SU-DHL-6 (cell line): ENCODE measurements around the gene UNK.

Experiments used
- CTCF ChIP-seq: fragments of 200-600 bp; sonication (generic); IDR thresholded peaks from one replicate; pipeline ENCODE4 v1.5.1; 2017; ENCODE audit warnings: antibody characterized with exemption, mild to moderate bottlenecking, low read length, moderate library complexity; ENCODE audit not compliant: insufficient read depth, poor library complexity, severe bottlenecking
- EZH2phosphoT487 ChIP-seq: fragments of 200-600 bp; sonication (generic), shearing (Covaris generic); conservative IDR thresholded peaks from 2 replicates; pipeline ENCODE4 v1.6.1; 2018; ENCODE audit warnings: mild to moderate bottlenecking, antibody characterized with exemption, low read length, moderate library complexity, mixed read lengths

- TF ChIP-seq CTCF, result peak; percentile 55
- TF ChIP-seq EZH2phosphoT487, result no peak
Observed at GRCh38 chr17:75855310-75856061, 70.9 kb downstream of the UNK start, which contains the start of gene WBP2.
